ENCODE results near the gene TUBA4B.

Gene TUBA4B

GRCh38 chr2:219268294-219268693 lies 15.3 kb downstream of the TUBA4B start:
- Histone ChIP-seq H3K27me3 (ENCODE audit: control insufficient read depth in 1 of 2, insufficient read depth in 2 of 2, low read length in 2 of 2) (no peaks in the 10 kb centered on the region), H3K36me3 (ENCODE audit: control insufficient read depth in 2 of 2, insufficient read depth in 2 of 2, low read length in 2 of 2) (no peaks in the 10 kb centered on the region), H3K4me3 (ENCODE audit: low read length in 2 of 2) (no peak overlapping the region)

DNA sequence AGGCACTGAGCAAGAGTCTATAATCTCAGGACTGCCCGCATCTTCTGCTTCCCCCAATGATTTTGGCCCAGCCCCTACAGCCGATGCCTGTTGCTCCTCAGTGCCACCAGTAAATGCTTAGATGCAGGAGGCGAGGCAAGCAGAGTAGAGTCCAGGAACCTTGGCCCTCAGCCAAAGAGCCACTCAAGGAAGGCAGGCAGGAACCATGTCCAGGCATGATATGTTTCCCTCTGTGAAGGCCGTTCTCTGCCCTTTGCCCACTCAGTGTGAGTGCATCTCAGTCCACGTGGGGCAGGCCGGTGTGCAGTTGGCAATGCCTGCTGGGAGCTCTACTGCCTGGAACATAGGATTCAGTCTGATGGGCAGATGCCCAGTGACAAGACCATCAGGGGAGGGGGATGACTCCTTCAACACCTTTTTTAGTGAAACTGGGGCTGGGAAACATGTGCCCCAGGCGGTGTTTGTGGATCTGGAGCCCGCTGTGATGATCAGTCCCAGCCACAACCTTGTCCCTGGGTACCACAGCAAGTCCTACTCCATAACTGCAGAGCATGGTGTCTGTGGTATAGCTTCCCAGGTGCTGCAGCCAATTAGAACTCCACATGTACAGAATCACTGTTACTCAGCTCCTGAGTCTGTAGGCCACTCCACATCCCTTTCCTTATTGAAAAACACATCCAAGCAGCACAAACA lies 16.5 kb downstream of the TUBA4B start:
- no peaks in the 10 kb centered on the region for H3K36me3 ChIP-seq (ENCODE audit: control insufficient read depth in 2 of 2, insufficient read depth in 2 of 2, low read length in 2 of 2)
- H3K9me3 ChIP-seq (ENCODE audit: control insufficient read depth in 2 of 2, low read length in 2 of 2), result no peaks in the 10 kb centered on the region
- H3K27ac ChIP-seq (ENCODE audit: low read length), result no peak overlapping the region
- no peak overlapping the region for H3K4me3 ChIP-seq (ENCODE audit: low read length in 2 of 2)
- no peak overlapping the region for H3K9ac ChIP-seq (ENCODE audit: low read length in 2 of 2)
- peaks cover 17% of the 10 kb centered on the region for H3K4me1 ChIP-seq (ENCODE audit: control insufficient read depth, insufficient read depth, low read length)
- no peaks in the 10 kb centered on the region for H3K27me3 ChIP-seq (ENCODE audit: control insufficient read depth in 1 of 2, insufficient read depth in 2 of 2, low read length in 2 of 2)

More at GRCh38 chr2:219268294-219268693, 15.3 kb downstream of the TUBA4B start:
- Histone ChIP-seq H3K9me3 (ENCODE audit: control insufficient read depth in 2 of 2, low read length in 2 of 2) (no peaks in the 10 kb centered on the region), H3K4me1 (ENCODE audit: control insufficient read depth, insufficient read depth, low read length) (peaks cover 8% of the 10 kb centered on the region), H3K27ac (ENCODE audit: low read length) (no peak overlapping the region), H3K9ac (ENCODE audit: low read length in 2 of 2) (no peak overlapping the region)

GRCh38 chr2:219270055-219270372 lies 17.0 kb downstream of the TUBA4B start:
- H3K27me3 ChIP-seq (ENCODE audit: control insufficient read depth in 1 of 2, insufficient read depth in 2 of 2, low read length in 2 of 2), result no peaks in the 10 kb centered on the region
- H3K36me3 ChIP-seq (ENCODE audit: control insufficient read depth in 2 of 2, insufficient read depth in 2 of 2, low read length in 2 of 2), result no peaks in the 10 kb centered on the region
- H3K27ac ChIP-seq (ENCODE audit: low read length), result no peak overlapping the region

DNA sequence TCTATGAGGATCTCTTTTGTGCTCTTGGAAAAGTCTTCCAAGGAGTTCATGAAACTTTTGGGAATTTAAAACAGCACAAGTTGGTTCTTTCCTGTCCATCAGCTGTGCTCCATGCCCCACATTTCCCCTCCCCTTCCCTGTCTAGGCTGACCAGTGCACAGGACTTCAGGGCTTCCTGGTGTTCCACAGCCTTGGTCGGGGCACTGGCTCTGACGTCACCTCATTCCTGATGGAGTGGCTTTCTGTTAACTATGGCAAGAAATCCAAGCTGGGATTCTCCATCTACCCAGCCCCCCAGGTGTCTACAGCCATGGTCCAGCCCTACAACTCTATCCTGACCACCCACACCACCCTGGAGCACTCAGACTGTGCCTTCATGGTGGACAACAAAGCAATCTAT lies 18.0 kb downstream of the TUBA4B start:
- H3K36me3 ChIP-seq (ENCODE audit: control insufficient read depth in 2 of 2, insufficient read depth in 2 of 2, low read length in 2 of 2), result no peaks in the 10 kb centered on the region
- no peaks in the 10 kb centered on the region for H3K9me3 ChIP-seq (ENCODE audit: control insufficient read depth in 2 of 2, low read length in 2 of 2)
- H3K27ac ChIP-seq (ENCODE audit: low read length), result no peak overlapping the region
- no peak overlapping the region for H3K9ac ChIP-seq (ENCODE audit: low read length in 2 of 2)
- no peaks in the 10 kb centered on the region for H3K27me3 ChIP-seq (ENCODE audit: control insufficient read depth in 1 of 2, insufficient read depth in 2 of 2, low read length in 2 of 2)
- H3K4me3 ChIP-seq (ENCODE audit: low read length in 2 of 2), result no peak overlapping the region
- H3K4me1 ChIP-seq (ENCODE audit: control insufficient read depth, insufficient read depth, low read length), result peaks cover 23% of the 10 kb centered on the region

More at GRCh38 chr2:219270055-219270372, 17.0 kb downstream of the TUBA4B start:
- Histone ChIP-seq H3K4me3 (ENCODE audit: low read length in 2 of 2) (no peak overlapping the region), H3K4me1 (ENCODE audit: control insufficient read depth, insufficient read depth, low read length) (peaks cover 22% of the 10 kb centered on the region), H3K9ac (ENCODE audit: low read length in 2 of 2) (no peak overlapping the region), H3K9me3 (ENCODE audit: control insufficient read depth in 2 of 2, low read length in 2 of 2) (no peaks in the 10 kb centered on the region)

DNA sequence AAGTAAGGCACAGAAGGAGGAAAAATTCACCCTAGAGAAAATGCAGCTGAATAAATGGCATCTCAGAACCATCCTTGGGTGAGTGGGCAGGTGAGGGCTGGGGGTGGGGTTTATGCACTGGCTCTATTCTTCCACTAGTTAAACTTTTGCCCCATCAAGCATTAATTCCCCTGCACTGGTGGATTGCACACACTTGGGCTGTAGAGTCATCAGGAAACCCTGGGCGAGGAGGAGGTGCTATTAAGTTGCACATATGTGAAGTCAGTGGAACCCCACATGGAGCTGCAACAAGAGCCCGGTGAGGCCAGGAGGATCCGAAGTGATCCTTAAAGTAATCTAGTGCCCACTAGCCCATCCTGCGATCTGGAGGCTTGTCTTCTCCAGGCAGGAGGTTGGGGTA lies 19.3 kb downstream of the TUBA4B start:
- H3K27ac ChIP-seq (ENCODE audit: low read length), result no peak overlapping the region
- no peak overlapping the region for H3K9ac ChIP-seq (ENCODE audit: low read length in 2 of 2)
- no peak overlapping the region for H3K4me3 ChIP-seq (ENCODE audit: low read length in 2 of 2)
- H3K9me3 ChIP-seq (ENCODE audit: control insufficient read depth in 2 of 2, low read length in 2 of 2), result no peaks in the 10 kb centered on the region
- H3K36me3 ChIP-seq (ENCODE audit: control insufficient read depth in 2 of 2, insufficient read depth in 2 of 2, low read length in 2 of 2), result no peaks in the 10 kb centered on the region
- H3K4me1 ChIP-seq (ENCODE audit: control insufficient read depth, insufficient read depth, low read length), result peaks cover 23% of the 10 kb centered on the region
- H3K27me3 ChIP-seq (ENCODE audit: control insufficient read depth in 1 of 2, insufficient read depth in 2 of 2, low read length in 2 of 2), result no peaks in the 10 kb centered on the region

DNA sequence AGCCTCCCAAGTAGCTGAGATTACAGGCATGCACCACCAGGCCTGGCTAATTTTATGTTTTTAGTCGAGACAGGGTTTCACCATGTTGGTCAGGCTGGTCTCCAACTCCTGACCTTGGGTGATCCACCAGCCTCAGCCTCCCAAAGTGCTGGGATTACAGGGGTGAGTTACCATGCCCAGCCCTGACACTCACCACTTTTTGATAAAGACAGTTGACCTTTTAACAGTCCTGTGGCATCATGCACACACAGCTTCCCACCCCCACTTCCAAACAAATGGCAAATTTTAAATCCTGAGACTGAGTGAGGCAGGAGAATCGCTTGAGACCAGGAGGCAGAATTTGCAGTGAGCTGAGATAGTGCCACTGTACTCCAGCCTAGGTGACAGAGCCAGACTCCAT lies 20.0 kb downstream of the TUBA4B start:
- no peaks in the 10 kb centered on the region for H3K9me3 ChIP-seq (ENCODE audit: control insufficient read depth in 2 of 2, low read length in 2 of 2)
- H3K27me3 ChIP-seq (ENCODE audit: control insufficient read depth in 1 of 2, insufficient read depth in 2 of 2, low read length in 2 of 2), result no peaks in the 10 kb centered on the region
- peaks cover 29% of the 10 kb centered on the region for H3K4me1 ChIP-seq (ENCODE audit: control insufficient read depth, insufficient read depth, low read length)
- no peak overlapping the region for H3K9ac ChIP-seq (ENCODE audit: low read length in 2 of 2)
- H3K4me3 ChIP-seq (ENCODE audit: low read length in 2 of 2), result no peak overlapping the region
- H3K36me3 ChIP-seq (ENCODE audit: control insufficient read depth in 2 of 2, insufficient read depth in 2 of 2, low read length in 2 of 2), result no peaks in the 10 kb centered on the region
- H3K27ac ChIP-seq (ENCODE audit: low read length), result no peak overlapping the region

GRCh38 chr2:219273937-219274336 lies 20.9 kb downstream of the TUBA4B start:
- H3K27ac ChIP-seq (ENCODE audit: low read length), result peak overlapping the region; percentile 82
- H3K9me3 ChIP-seq (ENCODE audit: control insufficient read depth in 2 of 2, low read length in 2 of 2), result no peaks in the 10 kb centered on the region

GRCh38 chr2:219274361-219274921 lies 21.4 kb downstream of the TUBA4B start:
- H3K9me3 ChIP-seq (ENCODE audit: control insufficient read depth in 2 of 2, low read length in 2 of 2), result no peaks in the 10 kb centered on the region
- peak overlapping the region; percentile 32 to 58 for H3K9ac ChIP-seq (ENCODE audit: low read length in 2 of 2)
- no peaks in the 10 kb centered on the region for H3K36me3 ChIP-seq (ENCODE audit: control insufficient read depth in 2 of 2, insufficient read depth in 2 of 2, low read length in 2 of 2)
- peaks cover 37% of the 10 kb centered on the region for H3K4me1 ChIP-seq (ENCODE audit: control insufficient read depth, insufficient read depth, low read length)
- peak overlapping the region in 1 of 2 donors; percentile 1 for H3K4me3 ChIP-seq (ENCODE audit: low read length in 2 of 2)
- H3K27me3 ChIP-seq (ENCODE audit: control insufficient read depth in 1 of 2, insufficient read depth in 2 of 2, low read length in 2 of 2), result no peaks in the 10 kb centered on the region
- peak overlapping the region; percentile 82 for H3K27ac ChIP-seq (ENCODE audit: low read length)

More at GRCh38 chr2:219273937-219274336, 20.9 kb downstream of the TUBA4B start:
- H3K9ac ChIP-seq (ENCODE audit: low read length in 2 of 2), result peak overlapping the region; percentile 32 to 58
- peaks cover 38% of the 10 kb centered on the region for H3K4me1 ChIP-seq (ENCODE audit: control insufficient read depth, insufficient read depth, low read length)
- H3K4me3 ChIP-seq (ENCODE audit: low read length in 2 of 2), result peak overlapping the region in 1 of 2 donors; percentile 1
- no peaks in the 10 kb centered on the region for H3K36me3 ChIP-seq (ENCODE audit: control insufficient read depth in 2 of 2, insufficient read depth in 2 of 2, low read length in 2 of 2)
- H3K27me3 ChIP-seq (ENCODE audit: control insufficient read depth in 1 of 2, insufficient read depth in 2 of 2, low read length in 2 of 2), result no peaks in the 10 kb centered on the region

DNA sequence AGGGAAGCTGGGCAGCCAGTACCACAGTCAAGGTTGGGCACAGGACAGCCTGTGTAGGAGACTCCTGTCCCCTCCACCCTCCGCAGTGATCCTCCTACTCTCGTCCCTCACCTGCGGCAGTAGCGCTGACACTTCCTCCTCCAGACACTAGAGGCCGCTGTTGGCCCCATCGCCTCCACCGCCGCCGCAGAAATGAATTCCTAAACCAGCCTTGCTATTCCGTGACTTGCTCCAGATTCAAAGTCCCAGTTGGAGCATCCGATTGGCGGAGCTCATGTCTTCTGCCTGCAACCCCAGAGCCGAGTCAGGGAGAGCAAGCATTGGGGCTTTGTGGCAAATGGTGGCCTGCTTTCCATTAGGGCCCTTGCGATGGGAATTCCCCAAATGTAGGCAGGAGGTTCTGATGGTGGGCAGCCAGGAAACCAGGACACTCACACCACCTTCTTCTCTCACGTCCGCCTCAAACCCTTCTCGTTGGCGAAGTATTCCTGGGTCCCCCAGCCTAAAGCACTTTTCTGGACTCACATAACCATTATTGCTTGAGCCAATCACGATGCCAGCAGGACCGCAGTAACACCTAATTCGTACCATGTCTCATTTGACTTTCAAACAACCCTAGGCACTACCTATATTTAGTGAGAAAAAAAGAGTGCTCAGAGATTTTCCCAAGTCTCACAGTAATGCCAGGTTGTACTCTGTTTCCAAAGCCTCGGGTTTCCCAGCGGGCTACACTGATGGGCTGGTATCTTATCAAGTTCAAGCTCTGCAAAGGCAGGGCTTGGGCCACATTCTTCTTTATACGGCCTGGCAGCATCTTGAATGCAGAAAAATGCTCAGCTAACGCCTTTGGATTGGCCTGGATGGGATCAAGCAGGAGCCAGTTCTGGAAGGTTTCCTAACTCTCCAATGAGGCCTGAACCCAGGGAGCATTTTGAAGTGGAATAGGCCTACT lies 24.9 kb downstream of the TUBA4B start:
- H3K4me1 ChIP-seq (ENCODE audit: control insufficient read depth, insufficient read depth, low read length), result peaks cover 56% of the 10 kb centered on the region
- H3K4me3 ChIP-seq (ENCODE audit: low read length in 2 of 2), result peak overlapping the region; percentile 36 to 66
- peak overlapping the region; percentile 52 to 75 for H3K9ac ChIP-seq (ENCODE audit: low read length in 2 of 2)

DNA sequence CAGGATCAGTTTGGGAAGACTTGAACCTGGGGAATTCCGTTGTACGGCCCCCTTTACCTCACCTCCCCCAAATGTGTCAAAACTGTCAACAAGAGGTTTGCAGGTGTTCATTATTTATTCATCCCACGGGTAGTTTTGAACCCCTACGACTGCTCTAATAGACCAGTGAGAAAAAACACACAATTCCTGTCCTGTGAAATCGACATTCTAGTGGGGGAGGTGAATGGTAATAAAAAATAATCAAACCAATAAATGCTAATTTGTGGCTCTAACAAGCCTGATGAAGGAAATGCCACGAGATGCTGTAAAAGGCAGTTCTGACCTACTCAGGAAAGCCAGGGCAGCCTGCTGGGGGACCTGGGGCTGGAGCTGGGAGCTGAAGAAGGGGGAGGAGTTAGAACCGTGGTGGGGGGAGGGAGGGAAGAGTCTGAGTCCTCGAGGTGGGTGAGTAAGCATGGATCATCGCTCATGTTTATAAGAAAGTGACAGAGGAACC lies 25.7 kb downstream of the TUBA4B start:
- no peaks in the 10 kb centered on the region for H3K27me3 ChIP-seq (ENCODE audit: control insufficient read depth in 1 of 2, insufficient read depth in 2 of 2, low read length in 2 of 2)
- H3K9ac ChIP-seq (ENCODE audit: low read length in 2 of 2), result peak overlapping the region; percentile 52 to 75
- peaks cover 55% of the 10 kb centered on the region for H3K4me1 ChIP-seq (ENCODE audit: control insufficient read depth, insufficient read depth, low read length)
- H3K27ac ChIP-seq (ENCODE audit: low read length), result peak overlapping the region; percentile 95
- no peaks in the 10 kb centered on the region for H3K9me3 ChIP-seq (ENCODE audit: control insufficient read depth in 2 of 2, low read length in 2 of 2)
- peak overlapping the region; percentile 21 to 66 for H3K4me3 ChIP-seq (ENCODE audit: low read length in 2 of 2)
- peaks cover 30 to 32% of the 10 kb centered on the region in 2 donors for H3K36me3 ChIP-seq (ENCODE audit: control insufficient read depth in 2 of 2, insufficient read depth in 2 of 2, low read length in 2 of 2)

More for the DNA sequence above, 24.9 kb downstream of the TUBA4B start:
- Histone ChIP-seq H3K27me3 (ENCODE audit: control insufficient read depth in 1 of 2, insufficient read depth in 2 of 2, low read length in 2 of 2) (no peaks in the 10 kb centered on the region), H3K27ac (ENCODE audit: low read length) (peak overlapping the region; percentile 95), H3K36me3 (ENCODE audit: control insufficient read depth in 2 of 2, insufficient read depth in 2 of 2, low read length in 2 of 2) (peaks cover 24 to 25% of the 10 kb centered on the region in 2 donors), H3K9me3 (ENCODE audit: control insufficient read depth in 2 of 2, low read length in 2 of 2) (no peaks in the 10 kb centered on the region)
